Measurements from ENCODE around the gene TMEM132C.

Gene TMEM132C

GRCh38 chr12:128619263-128619662, 352.3 kb downstream of the TMEM132C start:
- Histone ChIP-seq H3K27ac (ENCODE audit: poor library complexity, severe bottlenecking) (no peak overlapping the region), H3K4me3 (ENCODE audit: severe bottlenecking) (no peak overlapping the region), H3K4me1 (ENCODE audit: insufficient read depth, poor library complexity, severe bottlenecking) (no peaks in the 10 kb centered on the region), H3K27me3 (ENCODE audit: insufficient read depth, poor library complexity, severe bottlenecking) (no peaks in the 10 kb centered on the region), H3K9me3 (ENCODE audit: severe bottlenecking) (no peaks in the 10 kb centered on the region), H3K36me3 (ENCODE audit: low read depth) (no peaks in the 10 kb centered on the region)
- DNase-seq (ENCODE audit: low spot score): no peak
- no peak for ATAC-seq (ENCODE audit: low read depth)
- TF ChIP-seq, protein P1, sequence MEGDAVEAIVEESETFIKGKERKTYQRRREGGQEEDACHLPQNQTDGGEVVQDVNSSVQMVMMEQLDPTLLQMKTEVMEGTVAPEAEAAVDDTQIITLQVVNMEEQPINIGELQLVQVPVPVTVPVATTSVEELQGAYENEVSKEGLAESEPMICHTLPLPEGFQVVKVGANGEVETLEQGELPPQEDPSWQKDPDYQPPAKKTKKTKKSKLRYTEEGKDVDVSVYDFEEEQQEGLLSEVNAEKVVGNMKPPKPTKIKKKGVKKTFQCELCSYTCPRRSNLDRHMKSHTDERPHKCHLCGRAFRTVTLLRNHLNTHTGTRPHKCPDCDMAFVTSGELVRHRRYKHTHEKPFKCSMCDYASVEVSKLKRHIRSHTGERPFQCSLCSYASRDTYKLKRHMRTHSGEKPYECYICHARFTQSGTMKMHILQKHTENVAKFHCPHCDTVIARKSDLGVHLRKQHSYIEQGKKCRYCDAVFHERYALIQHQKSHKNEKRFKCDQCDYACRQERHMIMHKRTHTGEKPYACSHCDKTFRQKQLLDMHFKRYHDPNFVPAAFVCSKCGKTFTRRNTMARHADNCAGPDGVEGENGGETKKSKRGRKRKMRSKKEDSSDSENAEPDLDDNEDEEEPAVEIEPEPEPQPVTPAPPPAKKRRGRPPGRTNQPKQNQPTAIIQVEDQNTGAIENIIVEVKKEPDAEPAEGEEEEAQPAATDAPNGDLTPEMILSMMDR (IDR thresholded peaks at IDR 0.05; ENCODE audit: poor library complexity, severe bottlenecking): no peak

DNA sequence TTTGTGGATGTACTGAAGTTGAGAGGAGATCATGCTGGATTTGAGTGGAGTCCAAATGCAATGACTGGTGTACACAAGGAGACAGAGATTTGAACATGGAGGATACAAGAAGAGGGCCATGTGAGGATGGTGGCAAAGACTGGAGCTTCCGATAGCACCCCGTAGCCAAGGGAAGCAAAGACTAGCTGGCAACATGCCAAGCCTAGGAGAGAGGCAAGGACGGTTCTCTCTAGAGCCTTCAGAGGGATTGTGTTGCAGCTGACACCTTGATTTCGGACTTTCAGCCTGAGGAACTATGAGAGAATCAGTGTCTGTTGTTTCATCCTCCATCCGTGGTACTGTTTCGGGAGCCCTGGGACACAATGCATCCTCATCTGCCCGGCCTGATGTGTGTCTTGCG, 354.3 kb downstream of the TMEM132C start:
- TF ChIP-seq, protein P1 (IDR thresholded peaks at IDR 0.05; ENCODE audit: poor library complexity, severe bottlenecking): no peak
- no peaks in the 10 kb centered on the region for H3K9me3 ChIP-seq (ENCODE audit: severe bottlenecking)
- H3K4me3 ChIP-seq (ENCODE audit: severe bottlenecking): no peak overlapping the region
- ATAC-seq (ENCODE audit: low read depth) (no peak), DNase-seq (ENCODE audit: low spot score) (no peak)
- H3K36me3 ChIP-seq (ENCODE audit: low read depth): no peaks in the 10 kb centered on the region
- no peaks in the 10 kb centered on the region for H3K4me1 ChIP-seq (ENCODE audit: insufficient read depth, poor library complexity, severe bottlenecking)
- no peaks in the 10 kb centered on the region for H3K27me3 ChIP-seq (ENCODE audit: insufficient read depth, poor library complexity, severe bottlenecking)
- no peak overlapping the region for H3K27ac ChIP-seq (ENCODE audit: poor library complexity, severe bottlenecking)

DNA sequence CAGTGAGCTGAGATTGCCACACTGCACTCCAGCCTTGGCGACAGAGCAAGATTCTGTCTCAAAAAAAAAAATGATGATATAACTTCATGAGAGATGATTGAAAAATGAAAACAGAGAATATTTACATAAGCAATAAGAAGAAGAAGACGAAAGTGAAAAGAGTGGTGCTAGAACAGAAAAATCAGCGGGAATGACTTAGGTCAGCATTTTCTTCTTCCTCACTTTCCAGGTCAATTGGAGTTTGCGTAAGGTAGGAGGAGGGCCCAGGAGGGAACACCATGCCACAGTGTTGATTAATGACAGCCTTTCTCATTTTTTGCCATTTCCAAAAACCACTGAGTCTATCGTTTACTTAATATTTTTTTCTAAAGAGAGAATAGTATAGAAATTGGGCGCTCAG, 356.8 kb downstream of the TMEM132C start:
- DNase-seq (ENCODE audit: low spot score): no peak
- Histone ChIP-seq H3K27ac (ENCODE audit: poor library complexity, severe bottlenecking) (no peak overlapping the region), H3K9me3 (ENCODE audit: severe bottlenecking) (no peaks in the 10 kb centered on the region), H3K27me3 (ENCODE audit: insufficient read depth, poor library complexity, severe bottlenecking) (no peaks in the 10 kb centered on the region), H3K36me3 (ENCODE audit: low read depth) (no peaks in the 10 kb centered on the region), H3K4me3 (ENCODE audit: severe bottlenecking) (no peak overlapping the region), H3K4me1 (ENCODE audit: insufficient read depth, poor library complexity, severe bottlenecking) (no peaks in the 10 kb centered on the region)
- TF ChIP-seq, protein P1 (IDR thresholded peaks at IDR 0.05; ENCODE audit: poor library complexity, severe bottlenecking): no peak
- ATAC-seq (ENCODE audit: low read depth): no peak

DNA sequence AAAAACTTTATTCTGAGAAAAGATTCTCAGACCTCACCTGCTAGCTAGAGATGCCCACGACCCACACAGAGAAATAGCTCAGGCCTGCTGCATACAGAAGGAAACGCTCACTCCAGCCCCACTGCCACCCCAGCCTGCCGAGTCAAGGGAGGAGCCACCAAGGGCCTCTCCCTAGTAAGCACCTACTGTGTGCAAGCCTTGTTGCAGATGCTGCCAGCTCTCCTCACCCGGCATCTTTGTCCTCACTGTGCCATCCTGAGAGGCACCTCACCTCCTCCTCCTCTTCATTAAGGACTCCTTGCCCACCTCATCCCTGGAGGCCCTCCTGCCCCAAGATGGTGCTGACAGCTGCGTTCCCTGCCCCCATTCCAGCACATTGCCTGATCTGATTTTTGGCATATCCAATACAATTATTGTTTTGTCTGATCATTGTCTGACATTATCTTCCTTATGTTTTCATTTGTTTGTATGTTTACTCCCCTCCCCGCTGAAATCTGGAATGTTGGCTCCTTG, 359.9 kb downstream of the TMEM132C start:
- TF ChIP-seq, protein P1 (IDR thresholded peaks at IDR 0.05; ENCODE audit: poor library complexity, severe bottlenecking): no peak
- Histone ChIP-seq H3K4me1 (ENCODE audit: insufficient read depth, poor library complexity, severe bottlenecking) (no peaks in the 10 kb centered on the region), H3K27ac (ENCODE audit: poor library complexity, severe bottlenecking) (no peak overlapping the region), H3K27me3 (ENCODE audit: insufficient read depth, poor library complexity, severe bottlenecking) (no peaks in the 10 kb centered on the region), H3K4me3 (ENCODE audit: severe bottlenecking) (no peak overlapping the region), H3K36me3 (ENCODE audit: low read depth) (no peaks in the 10 kb centered on the region), H3K9me3 (ENCODE audit: severe bottlenecking) (no peaks in the 10 kb centered on the region)
- DNase-seq (ENCODE audit: low spot score) (no peak), ATAC-seq (ENCODE audit: low read depth) (no peak)

DNA sequence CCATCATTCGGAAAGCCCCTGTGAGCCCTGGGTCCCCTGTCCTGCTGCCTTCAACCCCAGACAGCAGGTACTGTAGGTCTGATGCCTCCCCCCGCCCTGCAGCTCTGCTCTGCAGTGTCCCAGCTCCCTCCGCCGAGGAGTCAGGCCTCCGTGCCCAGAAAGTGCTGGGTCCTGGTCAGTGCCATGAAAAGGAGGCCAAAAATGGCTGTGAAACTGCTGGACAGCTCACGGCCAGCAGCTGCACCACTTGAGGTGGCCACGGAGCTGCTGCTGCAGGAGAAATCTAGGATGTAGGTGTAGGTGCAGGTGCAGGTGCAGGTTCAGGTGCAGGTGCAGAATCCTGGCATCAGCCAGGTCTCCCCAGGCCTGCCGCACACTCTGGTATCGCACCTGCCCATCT, 360.7 kb downstream of the TMEM132C start:
- H3K36me3 ChIP-seq (ENCODE audit: low read depth): no peaks in the 10 kb centered on the region
- ATAC-seq (ENCODE audit: low read depth) (no peak), DNase-seq (ENCODE audit: low spot score) (no peak)
- no peaks in the 10 kb centered on the region for H3K27me3 ChIP-seq (ENCODE audit: insufficient read depth, poor library complexity, severe bottlenecking)
- no peak overlapping the region for H3K27ac ChIP-seq (ENCODE audit: poor library complexity, severe bottlenecking)
- H3K9me3 ChIP-seq (ENCODE audit: severe bottlenecking): no peaks in the 10 kb centered on the region
- no peaks in the 10 kb centered on the region for H3K4me1 ChIP-seq (ENCODE audit: insufficient read depth, poor library complexity, severe bottlenecking)
- TF ChIP-seq, protein P1 (IDR thresholded peaks at IDR 0.05; ENCODE audit: poor library complexity, severe bottlenecking): no peak
- H3K4me3 ChIP-seq (ENCODE audit: severe bottlenecking): no peak overlapping the region

Data from RWPE2 (cell line).